Activated T-cell treated with anti-CD3 and anti-CD28 coated beads, Interleukin-2, amount 50 U/mL, for 48 hours (primary cell): ENCODE results near the gene DDX31.

Experiments
- DNase-seq, 2 experiments: peaks; one replicate each; pipeline ENCODE4 v3.0.0-alpha.2; 2020

The DDX31 gene

GRCh38 chr9:132592451-132592850, 77.3 kb downstream of the DDX31 start:
- no peak for DNase-seq

- no peak for DNase-seq
Observed at GRCh38 chr9:132591751-132592314, 78.0 kb downstream of the DDX31 start.

- no peak for DNase-seq
Observed at GRCh38 chr9:132591244-132591643, 78.5 kb downstream of the DDX31 start.

GRCh38 chr9:132590318-132591182, 79.2 kb downstream of the DDX31 start:
- no peak for DNase-seq

GRCh38 chr9:132590037-132590317, 79.8 kb downstream of the DDX31 start:
- no peak for DNase-seq

GRCh38 chr9:132589148-132590036, 80.4 kb downstream of the DDX31 start:
- DNase-seq: no peak

- no peak for DNase-seq
Observed at GRCh38 chr9:132588501-132589147, 81.2 kb downstream of the DDX31 start.

GRCh38 chr9:132588098-132588497, 81.7 kb downstream of the DDX31 start:
- DNase-seq: no peak

- DNase-seq: no peak
Observed at GRCh38 chr9:132587592-132587955, 82.2 kb downstream of the DDX31 start.

- no peak for DNase-seq
Observed at GRCh38 chr9:132586830-132587591, 82.8 kb downstream of the DDX31 start.

GRCh38 chr9:132585954-132586829, 83.6 kb downstream of the DDX31 start:
- no peak for DNase-seq

- DNase-seq: no peak
Observed at GRCh38 chr9:132584601-132585560, 84.9 kb downstream of the DDX31 start.

- no peak for DNase-seq
Observed at GRCh38 chr9:132583584-132584304, 86.0 kb downstream of the DDX31 start.

- DNase-seq: no peak
Observed at GRCh38 chr9:132582786-132583583, 86.8 kb downstream of the DDX31 start.

- no peak for DNase-seq
Observed at GRCh38 chr9:132582276-132582785, 87.5 kb downstream of the DDX31 start, which contains the start of gene BARHL1. BARHL1 (plus strand) TSS chr9:132582606; CDS start chr9:132582798, 192 bp downstream.

- no peak for DNase-seq
Observed at GRCh38 chr9:132579427-132579798, 90.4 kb downstream of the DDX31 start.

- no peak for DNase-seq
Observed at GRCh38 chr9:132578367-132578932, 91.3 kb downstream of the DDX31 start.

- no peak for DNase-seq
Observed at GRCh38 chr9:132577119-132577518, 92.7 kb downstream of the DDX31 start.
